HCT116 (cell line): ENCODE measurements around the gene COPZ1.

ENCODE experiments used
- EGR1 ChIP-seq: IDR thresholded peaks from 2 replicates; pipeline ENCODE4 v1.6.1; 2012; ENCODE audit warnings: low read depth
- EZH2 ChIP-seq: fragments of 200-600 bp; sonication (generic); IDR thresholded peaks from 2 replicates; pipeline ENCODE4 v1.6.1; 2017; ENCODE audit warnings: antibody characterized with exemption, mixed run types
- POLR2A ChIP-seq: IDR thresholded peaks from 2 replicates; pipeline ENCODE4 v1.7.0; 2011; ENCODE audit warnings: borderline replicate concordance; ENCODE audit not compliant: insufficient read depth, insufficient read length; ENCODE audit errors: extremely low read depth
- REST ChIP-seq: IDR thresholded peaks from 2 replicates; pipeline ENCODE4 v1.6.1; 2012; ENCODE audit warnings: low read depth

GRCh38 chr12:54377797-54378515, 53.0 kb downstream of the COPZ1 start:
- TF ChIP-seq POLR2A (no peak), EZH2 (no peak), REST (no peak), EGR1 (no peak)
